Measurements from ENCODE around the gene RAB36.

Gene RAB36

DNA sequence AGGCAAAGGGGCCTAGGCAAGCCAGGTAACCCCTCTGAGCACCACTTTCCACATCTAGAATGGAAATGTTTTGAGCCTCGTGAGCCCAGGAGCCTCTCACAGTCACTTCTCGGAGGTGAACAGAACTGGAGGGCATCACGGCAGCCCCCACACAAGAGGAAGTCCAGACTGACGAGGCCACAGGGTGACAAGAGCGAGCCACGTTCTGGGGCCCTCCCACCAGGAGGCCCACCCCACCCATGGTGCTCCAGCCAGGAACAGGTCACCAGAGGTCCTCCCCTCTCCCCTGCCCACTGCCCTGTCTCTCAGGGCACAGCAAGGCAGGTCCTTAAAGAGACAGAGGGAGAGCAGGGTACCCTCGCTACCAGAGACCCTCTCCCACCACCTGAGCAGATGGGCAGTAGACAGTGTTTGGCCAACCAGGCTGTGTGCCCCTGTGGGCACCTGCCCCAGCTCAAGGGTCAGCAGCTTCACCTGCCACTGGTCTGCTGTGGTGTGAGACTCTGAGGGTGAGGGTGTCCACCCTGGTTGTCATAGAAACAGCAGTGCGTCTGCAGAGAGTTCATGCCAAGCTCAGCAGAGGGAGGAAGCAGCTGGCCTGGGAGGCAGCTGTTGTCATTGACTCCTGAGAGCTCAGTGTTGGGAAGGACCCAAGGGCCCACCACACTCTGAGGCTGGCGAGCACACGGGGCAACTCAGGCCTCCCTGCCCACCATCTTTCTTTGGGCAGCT lies 34.9 kb upstream of the RAB36 start:
- TF ChIP-seq, protein P1, sequence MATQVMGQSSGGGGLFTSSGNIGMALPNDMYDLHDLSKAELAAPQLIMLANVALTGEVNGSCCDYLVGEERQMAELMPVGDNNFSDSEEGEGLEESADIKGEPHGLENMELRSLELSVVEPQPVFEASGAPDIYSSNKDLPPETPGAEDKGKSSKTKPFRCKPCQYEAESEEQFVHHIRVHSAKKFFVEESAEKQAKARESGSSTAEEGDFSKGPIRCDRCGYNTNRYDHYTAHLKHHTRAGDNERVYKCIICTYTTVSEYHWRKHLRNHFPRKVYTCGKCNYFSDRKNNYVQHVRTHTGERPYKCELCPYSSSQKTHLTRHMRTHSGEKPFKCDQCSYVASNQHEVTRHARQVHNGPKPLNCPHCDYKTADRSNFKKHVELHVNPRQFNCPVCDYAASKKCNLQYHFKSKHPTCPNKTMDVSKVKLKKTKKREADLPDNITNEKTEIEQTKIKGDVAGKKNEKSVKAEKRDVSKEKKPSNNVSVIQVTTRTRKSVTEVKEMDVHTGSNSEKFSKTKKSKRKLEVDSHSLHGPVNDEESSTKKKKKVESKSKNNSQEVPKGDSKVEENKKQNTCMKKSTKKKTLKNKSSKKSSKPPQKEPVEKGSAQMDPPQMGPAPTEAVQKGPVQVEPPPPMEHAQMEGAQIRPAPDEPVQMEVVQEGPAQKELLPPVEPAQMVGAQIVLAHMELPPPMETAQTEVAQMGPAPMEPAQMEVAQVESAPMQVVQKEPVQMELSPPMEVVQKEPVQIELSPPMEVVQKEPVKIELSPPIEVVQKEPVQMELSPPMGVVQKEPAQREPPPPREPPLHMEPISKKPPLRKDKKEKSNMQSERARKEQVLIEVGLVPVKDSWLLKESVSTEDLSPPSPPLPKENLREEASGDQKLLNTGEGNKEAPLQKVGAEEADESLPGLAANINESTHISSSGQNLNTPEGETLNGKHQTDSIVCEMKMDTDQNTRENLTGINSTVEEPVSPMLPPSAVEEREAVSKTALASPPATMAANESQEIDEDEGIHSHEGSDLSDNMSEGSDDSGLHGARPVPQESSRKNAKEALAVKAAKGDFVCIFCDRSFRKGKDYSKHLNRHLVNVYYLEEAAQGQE (IDR thresholded peaks at IDR 0.05; ENCODE audit: insufficient read depth in 1 of 2, low read depth in 2 of 2, low read length in 2 of 2): no peak
- TF ChIP-seq TAF1 (IDR thresholded peaks at IDR 0.05; ENCODE audit: borderline replicate concordance, insufficient read depth, low read length): no peak
- no peak for TF ChIP-seq POLR2AphosphoS5 (IDR thresholded peaks at IDR 0.05; ENCODE audit: low read depth, low read length)
- TF ChIP-seq SIN3A (IDR thresholded peaks at IDR 0.05; ENCODE audit: borderline replicate concordance, insufficient read depth, low read length): no peak
- TF ChIP-seq FOXP2 (optimal IDR thresholded peaks at IDR 0.05; ENCODE audit: borderline replicate concordance, extremely low read depth, extremely low read length, insufficient read depth): no peak

DNA sequence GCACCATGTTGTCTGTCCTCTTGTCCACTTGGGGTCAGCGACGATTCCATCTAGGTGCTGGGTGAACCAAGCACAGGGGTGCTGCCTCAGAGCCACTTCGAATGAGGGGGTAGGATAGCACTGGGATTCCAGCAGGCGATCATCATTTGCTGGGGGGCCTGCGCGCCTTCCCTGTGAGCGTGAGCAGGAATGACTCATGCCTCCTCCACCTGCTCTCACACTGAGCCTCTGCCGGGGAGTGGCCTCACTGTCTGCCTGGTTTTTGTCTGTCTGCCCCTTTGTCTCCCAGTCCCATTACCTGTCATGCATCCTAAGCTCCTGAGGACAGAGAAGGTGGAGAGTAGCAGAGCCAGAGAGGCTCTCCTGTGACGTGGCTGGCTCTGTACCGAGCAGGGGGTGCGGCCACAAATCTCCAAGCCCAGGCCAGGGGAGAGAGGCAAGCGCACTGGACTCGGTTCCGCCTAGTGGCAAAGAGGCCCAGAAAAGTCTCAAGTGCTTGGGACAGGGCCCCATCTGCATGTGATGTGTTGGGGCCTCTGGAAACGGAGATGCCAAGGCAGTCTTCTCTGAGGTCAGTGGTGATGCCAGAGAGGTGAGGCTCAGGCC lies 34.3 kb upstream of the RAB36 start:
- no peak for TF ChIP-seq FOXP2 (optimal IDR thresholded peaks at IDR 0.05; ENCODE audit: borderline replicate concordance, extremely low read depth, extremely low read length, insufficient read depth)
- no peak for TF ChIP-seq TAF1 (IDR thresholded peaks at IDR 0.05; ENCODE audit: borderline replicate concordance, insufficient read depth, low read length)
- no peak for TF ChIP-seq POLR2AphosphoS5 (IDR thresholded peaks at IDR 0.05; ENCODE audit: low read depth, low read length)
- TF ChIP-seq SIN3A (IDR thresholded peaks at IDR 0.05; ENCODE audit: borderline replicate concordance, insufficient read depth, low read length): no peak
- TF ChIP-seq, protein P1 (IDR thresholded peaks at IDR 0.05; ENCODE audit: insufficient read depth in 1 of 2, low read depth in 2 of 2, low read length in 2 of 2): no peak

DNA sequence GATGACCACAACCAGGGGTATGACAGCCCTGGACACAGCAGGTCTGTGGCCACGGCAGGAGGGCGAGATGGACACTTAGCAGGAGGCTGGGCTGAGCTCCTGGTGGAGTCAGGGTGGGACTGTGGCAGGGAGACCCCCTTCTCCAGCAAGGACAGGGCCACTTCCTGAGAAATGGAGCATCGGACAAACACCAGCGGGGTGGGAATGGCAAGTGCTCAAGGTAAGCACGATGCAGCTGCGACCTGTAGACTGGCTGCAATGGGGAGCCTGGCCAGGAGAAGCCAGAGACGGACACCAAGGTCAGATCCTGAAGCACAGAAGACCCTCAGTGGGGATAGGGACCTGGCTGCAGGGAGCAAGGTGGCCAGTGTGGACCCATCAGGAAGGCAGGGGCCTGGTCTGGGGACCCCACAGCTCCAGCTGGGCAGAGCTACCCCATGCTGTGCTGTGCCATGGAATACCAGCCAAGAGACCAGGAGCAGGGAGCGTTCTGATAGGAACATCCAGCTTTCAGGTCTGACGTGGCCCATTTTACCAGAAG lies 32.7 kb upstream of the RAB36 start:
- TF ChIP-seq FOXP2 (optimal IDR thresholded peaks at IDR 0.05; ENCODE audit: borderline replicate concordance, extremely low read depth, extremely low read length, insufficient read depth): no peak
- no peak for TF ChIP-seq SIN3A (IDR thresholded peaks at IDR 0.05; ENCODE audit: borderline replicate concordance, insufficient read depth, low read length)

DNA sequence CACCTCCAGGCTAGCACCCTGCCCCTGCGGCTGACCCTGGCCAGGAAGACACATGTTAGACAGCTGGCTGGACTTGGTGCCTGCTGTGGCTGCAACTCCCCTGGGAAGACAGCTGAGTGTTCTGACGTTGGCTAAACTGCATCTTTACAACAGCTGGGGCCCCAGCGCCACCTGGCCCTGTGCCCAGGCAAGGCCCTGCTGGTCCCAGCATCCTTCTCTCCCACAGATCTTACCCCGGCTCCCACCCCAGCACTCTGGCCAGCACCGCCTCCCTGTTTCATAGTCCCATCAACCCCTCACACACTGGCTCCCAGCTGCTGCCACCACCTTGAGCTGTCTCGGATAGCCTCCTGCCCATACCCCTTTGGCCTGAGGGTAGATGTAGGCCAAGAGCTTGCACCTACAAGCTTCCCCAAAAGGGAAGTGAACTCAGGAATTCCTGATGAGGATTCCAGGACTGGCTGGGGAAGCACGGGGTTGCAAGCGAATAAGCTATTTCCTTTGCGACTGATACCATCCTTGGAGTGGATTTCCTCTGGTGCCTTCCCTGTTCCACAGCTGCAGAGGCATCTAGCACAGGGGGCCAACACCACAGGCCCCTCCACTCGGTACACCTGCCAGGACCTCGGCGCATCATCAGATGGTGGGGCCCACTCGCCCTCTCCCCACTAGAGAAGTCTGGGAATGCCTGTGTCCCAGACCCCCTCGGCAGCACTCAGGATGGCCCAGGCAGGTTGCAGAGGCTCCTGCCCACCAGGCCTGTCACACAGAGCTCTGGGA lies 32.0 kb upstream of the RAB36 start:
- TF ChIP-seq, protein P1 (IDR thresholded peaks at IDR 0.05; ENCODE audit: insufficient read depth in 1 of 2, low read depth in 2 of 2, low read length in 2 of 2): no peak
- TF ChIP-seq FOXP2 (optimal IDR thresholded peaks at IDR 0.05; ENCODE audit: borderline replicate concordance, extremely low read depth, extremely low read length, insufficient read depth): no peak
- no peak for TF ChIP-seq TAF1 (IDR thresholded peaks at IDR 0.05; ENCODE audit: borderline replicate concordance, insufficient read depth, low read length)
- TF ChIP-seq SIN3A (IDR thresholded peaks at IDR 0.05; ENCODE audit: borderline replicate concordance, insufficient read depth, low read length): no peak
- TF ChIP-seq POLR2AphosphoS5 (IDR thresholded peaks at IDR 0.05; ENCODE audit: low read depth, low read length): no peak

Data from PFSK-1 (cell line).